HepG2 (cell line): ENCODE results near the gene NXPH4. TPM values are rescaled to one million over a fixed set of nuclear protein-coding genes. Genes with fewer than 3 reads are reported as not detected.

ENCODE experiments used
- AGO2 ChIP-seq: fragments of 200-400 bp; formaldehyde crosslinking; optimal IDR thresholded peaks from 2 replicates; pipeline ENCODE3; 2017; ENCODE audit warnings: mild to moderate bottlenecking, low read depth, low read length, moderate library complexity
- AHR ChIP-seq: IDR thresholded peaks from 2 replicates; pipeline ENCODE4 v1.6.1; 2018; ENCODE audit warnings: missing genetic modification reagents, missing compliant biosample characterization
- BRD4 ChIP-seq: sonication (generic); formaldehyde crosslinking; IDR thresholded peaks from 2 replicates; pipeline ENCODE4 v1.4.0; 2020; ENCODE audit warnings: missing genetic modification reagents
- CEBPG ChIP-seq: IDR thresholded peaks from 2 replicates; pipeline ENCODE4 v1.6.1; 2016
- CREM ChIP-seq, 2 experiments: sonication (generic) in 1 of 2; formaldehyde crosslinking in 1 of 2; IDR thresholded peaks; 2 replicates each; pipeline versions ENCODE4 v1.4.0 to v1.6.1; 2016 to 2020; ENCODE audit warnings: antibody characterized with exemption in 1 of 2, mild to moderate bottlenecking in 1 of 2, missing genetic modification reagents in 1 of 2
- KDM3A ChIP-seq: IDR thresholded peaks from 2 replicates; pipeline ENCODE4 v1.6.1; 2018; ENCODE audit warnings: low read depth, missing compliant biosample characterization
- MIXL1 ChIP-seq: IDR thresholded peaks from 2 replicates; pipeline ENCODE4 v1.6.1; 2016
- NPAS2 ChIP-seq: sonication (generic); formaldehyde crosslinking; IDR thresholded peaks from 2 replicates; pipeline ENCODE4 v1.8.0; 2022; ENCODE audit warnings: mild to moderate bottlenecking, missing genetic modification reagents, borderline replicate concordance
- RXRB ChIP-seq: IDR thresholded peaks from 2 replicates; pipeline ENCODE4 v1.6.1; 2016; ENCODE audit warnings: borderline replicate concordance, missing genetic modification reagents, missing compliant biosample characterization
- SPEN ChIP-seq: sonication (generic); formaldehyde crosslinking; IDR thresholded peaks from 2 replicates; pipeline ENCODE4 v1.5.1; 2020; ENCODE audit warnings: low read depth, mild to moderate bottlenecking, missing genetic modification reagents
- TGIF2 ChIP-seq: IDR thresholded peaks from 2 replicates; pipeline ENCODE4 v1.6.1; 2016; ENCODE audit warnings: control low read depth, missing compliant biosample characterization
- TOPORS ChIP-seq: sonication (generic); formaldehyde crosslinking; IDR thresholded peaks from 2 replicates; pipeline ENCODE4 v1.8.0; 2023; ENCODE audit warnings: mild to moderate bottlenecking, missing genetic modification reagents
- ZBTB21 ChIP-seq: sonication (generic); formaldehyde crosslinking; IDR thresholded peaks from 2 replicates; pipeline ENCODE4 v1.4.0; 2020; ENCODE audit warnings: missing genetic modification reagents
- ZBTB38 ChIP-seq: sonication (generic); formaldehyde crosslinking; IDR thresholded peaks from 2 replicates; pipeline ENCODE4 v1.5.1; 2020; ENCODE audit warnings: mild to moderate bottlenecking, missing genetic modification reagents
- ZBTB7B ChIP-seq: sonication (generic); formaldehyde crosslinking; IDR thresholded peaks from 2 replicates; pipeline ENCODE4 v1.4.0; 2020; ENCODE audit warnings: missing genetic modification reagents
- ZFX ChIP-seq: sonication (generic); formaldehyde crosslinking; IDR thresholded peaks from 2 replicates; pipeline ENCODE4 v1.4.0; 2020; ENCODE audit warnings: mild to moderate bottlenecking, low read depth, missing genetic modification reagents, moderate library complexity
- ZNF260 ChIP-seq: sonication (generic); formaldehyde crosslinking; IDR thresholded peaks from 2 replicates; pipeline ENCODE4 v1.4.0; 2020; ENCODE audit warnings: missing genetic modification reagents, low read depth, mild to moderate bottlenecking, borderline replicate concordance
- ZNF292 ChIP-seq: sonication (generic); formaldehyde crosslinking; IDR thresholded peaks from 2 replicates; pipeline ENCODE4 v1.8.1; 2022; ENCODE audit warnings: mild to moderate bottlenecking, low read depth, missing genetic modification reagents, borderline replicate concordance
- ZNF333 ChIP-seq: sonication (generic); formaldehyde crosslinking; IDR thresholded peaks from 2 replicates; pipeline ENCODE4 v1.4.0; 2020; ENCODE audit warnings: mild to moderate bottlenecking, missing genetic modification reagents, borderline replicate concordance
- ZNF768 ChIP-seq: sonication (generic); formaldehyde crosslinking; IDR thresholded peaks from 2 replicates; pipeline ENCODE4 v1.4.0; 2020; ENCODE audit warnings: missing genetic modification reagents
- polyA plus RNA-seq, 8 experiments: library from polyadenylated mRNA; depleted of rRNA in 3 of 8; stranded (reverse) in 7 of 8; unstranded in 1 of 8; fragments of >200 nt; fragmentation: Illumina TruSeq in 4 of 8; extraction: Trizol in 4 of 8; gene quantifications; 2 replicates each; pipeline versions ENCODE4 v1.2.1 to v1.2.3, GENCODE V29; 2011 to 2016; ENCODE audit warnings: low read depth in 4 of 8, missing spikeins in 1 of 8, mixed read lengths in 1 of 8; ENCODE audit not compliant: insufficient read depth in 1 of 8
- total RNA-seq, 5 experiments: library from RNA; depleted of rRNA; stranded (reverse); fragments of >200 nt; fragmentation: Illumina TruSeq; extraction: Trizol; gene quantifications; 2 replicates each; pipeline ENCODE4 v1.2.3, GENCODE V29; 2016; ENCODE audit warnings: low read depth in 1 of 5
- TF ChIP-seq, protein P1 (sequence below), 2 experiments: fragments of 450-650 bp in 1 of 2; sonication (generic) in 1 of 2; formaldehyde crosslinking in 1 of 2; IDR thresholded peaks; 2 replicates each; pipeline versions ENCODE4 v1.6.1 to v1.8.0; 2016 to 2022; ENCODE audit warnings: antibody characterized with exemption in 1 of 2, mild to moderate bottlenecking in 1 of 2, missing genetic modification reagents in 1 of 2
- TF ChIP-seq, protein P2 (sequence below): sonication (generic); formaldehyde crosslinking; IDR thresholded peaks from 2 replicates; pipeline ENCODE4 v1.4.0; 2020; ENCODE audit warnings: low read depth, mild to moderate bottlenecking, missing genetic modification reagents

The NXPH4 gene
- total and polyA plus RNA-seq, 2 of the 13 experiments (the other 11 are each of a cell fraction or from before 2014, with no cell fraction given): 0.13 TPM; not detected in 1

DNA sequence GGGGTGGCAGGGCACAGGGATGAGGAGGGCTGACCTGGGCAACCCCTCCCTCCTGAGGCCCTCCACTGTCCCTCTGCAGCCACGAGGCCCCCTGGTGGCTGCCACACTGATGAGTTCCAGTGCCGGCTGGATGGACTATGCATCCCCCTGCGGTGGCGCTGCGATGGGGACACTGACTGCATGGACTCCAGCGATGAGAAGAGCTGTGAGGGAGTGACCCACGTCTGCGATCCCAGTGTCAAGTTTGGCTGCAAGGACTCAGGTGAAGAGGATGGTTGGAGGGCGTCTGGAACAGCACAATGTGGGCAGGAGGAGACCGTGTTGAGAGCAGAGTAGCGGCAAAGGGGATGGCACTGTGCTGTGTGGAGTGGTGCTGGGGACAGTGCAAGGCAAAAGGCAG is 43.5 kb upstream of the NXPH4 start (continued):
- 0 out of 2 replicates have a peak, but pooled peaks have one; percentile 25 for TF ChIP-seq ZNF768
- no peak for TF ChIP-seq ZNF292 (CRISPR knock-in tag)
- TF ChIP-seq, protein P1, sequence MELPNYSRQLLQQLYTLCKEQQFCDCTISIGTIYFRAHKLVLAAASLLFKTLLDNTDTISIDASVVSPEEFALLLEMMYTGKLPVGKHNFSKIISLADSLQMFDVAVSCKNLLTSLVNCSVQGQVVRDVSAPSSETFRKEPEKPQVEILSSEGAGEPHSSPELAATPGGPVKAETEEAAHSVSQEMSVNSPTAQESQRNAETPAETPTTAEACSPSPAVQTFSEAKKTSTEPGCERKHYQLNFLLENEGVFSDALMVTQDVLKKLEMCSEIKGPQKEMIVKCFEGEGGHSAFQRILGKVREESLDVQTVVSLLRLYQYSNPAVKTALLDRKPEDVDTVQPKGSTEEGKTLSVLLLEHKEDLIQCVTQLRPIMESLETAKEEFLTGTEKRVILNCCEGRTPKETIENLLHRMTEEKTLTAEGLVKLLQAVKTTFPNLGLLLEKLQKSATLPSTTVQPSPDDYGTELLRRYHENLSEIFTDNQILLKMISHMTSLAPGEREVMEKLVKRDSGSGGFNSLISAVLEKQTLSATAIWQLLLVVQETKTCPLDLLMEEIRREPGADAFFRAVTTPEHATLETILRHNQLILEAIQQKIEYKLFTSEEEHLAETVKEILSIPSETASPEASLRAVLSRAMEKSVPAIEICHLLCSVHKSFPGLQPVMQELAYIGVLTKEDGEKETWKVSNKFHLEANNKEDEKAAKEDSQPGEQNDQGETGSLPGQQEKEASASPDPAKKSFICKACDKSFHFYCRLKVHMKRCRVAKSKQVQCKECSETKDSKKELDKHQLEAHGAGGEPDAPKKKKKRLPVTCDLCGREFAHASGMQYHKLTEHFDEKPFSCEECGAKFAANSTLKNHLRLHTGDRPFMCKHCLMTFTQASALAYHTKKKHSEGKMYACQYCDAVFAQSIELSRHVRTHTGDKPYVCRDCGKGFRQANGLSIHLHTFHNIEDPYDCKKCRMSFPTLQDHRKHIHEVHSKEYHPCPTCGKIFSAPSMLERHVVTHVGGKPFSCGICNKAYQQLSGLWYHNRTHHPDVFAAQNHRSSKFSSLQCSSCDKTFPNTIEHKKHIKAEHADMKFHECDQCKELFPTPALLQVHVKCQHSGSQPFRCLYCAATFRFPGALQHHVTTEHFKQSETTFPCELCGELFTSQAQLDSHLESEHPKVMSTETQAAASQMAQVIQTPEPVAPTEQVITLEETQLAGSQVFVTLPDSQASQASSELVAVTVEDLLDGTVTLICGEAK (IDR thresholded peaks at IDR 0.05): no peak
- TF ChIP-seq, protein P1 (CRISPR knock-in tag; IDR thresholded peaks at IDR 0.05): no peak
- TF ChIP-seq RXRB (CRISPR knock-in tag): 0 out of 2 replicates have a peak, but pooled peaks have one; percentile 15
- no peak for TF ChIP-seq ZNF260 (CRISPR knock-in tag)
- TF ChIP-seq CREM (IDR thresholded peaks at IDR 0.05): no peak
- no peak for TF ChIP-seq CREM (CRISPR knock-in tag; IDR thresholded peaks at IDR 0.05)
- TF ChIP-seq, protein P2, sequence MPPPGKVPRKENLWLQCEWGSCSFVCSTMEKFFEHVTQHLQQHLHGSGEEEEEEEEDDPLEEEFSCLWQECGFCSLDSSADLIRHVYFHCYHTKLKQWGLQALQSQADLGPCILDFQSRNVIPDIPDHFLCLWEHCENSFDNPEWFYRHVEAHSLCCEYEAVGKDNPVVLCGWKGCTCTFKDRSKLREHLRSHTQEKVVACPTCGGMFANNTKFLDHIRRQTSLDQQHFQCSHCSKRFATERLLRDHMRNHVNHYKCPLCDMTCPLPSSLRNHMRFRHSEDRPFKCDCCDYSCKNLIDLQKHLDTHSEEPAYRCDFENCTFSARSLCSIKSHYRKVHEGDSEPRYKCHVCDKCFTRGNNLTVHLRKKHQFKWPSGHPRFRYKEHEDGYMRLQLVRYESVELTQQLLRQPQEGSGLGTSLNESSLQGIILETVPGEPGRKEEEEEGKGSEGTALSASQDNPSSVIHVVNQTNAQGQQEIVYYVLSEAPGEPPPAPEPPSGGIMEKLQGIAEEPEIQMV (CRISPR knock-in tag): no peak
- 0 out of 2 replicates have a peak, but pooled peaks have one; percentile 24 for TF ChIP-seq MIXL1 (CRISPR knock-in tag)
- TF ChIP-seq ZFX (CRISPR knock-in tag): peak; percentile 38; the same call in 1 of the 2 replicates
- TF ChIP-seq TGIF2 (CRISPR knock-in tag): peak; percentile 39; the same call in 1 of the 2 replicates
- TF ChIP-seq CEBPG: 0 out of 2 replicates have a peak, but pooled peaks have one; percentile 4
- TF ChIP-seq AGO2: peak; percentile 19
- TF ChIP-seq ZBTB7B (CRISPR knock-in tag): 0 out of 2 replicates have a peak, but pooled peaks have one; percentile 33
- TF ChIP-seq ZBTB21 (CRISPR knock-in tag): no peak
- no peak for TF ChIP-seq NPAS2
- TF ChIP-seq SPEN (CRISPR knock-in tag): 0 out of 2 replicates have a peak, but pooled peaks have one; percentile 43
- TF ChIP-seq BRD4 (CRISPR knock-in tag): no peak
- TF ChIP-seq AHR (CRISPR knock-in tag): no peak
- peak; percentile 77 for TF ChIP-seq ZBTB38 (CRISPR knock-in tag)
- no peak for TF ChIP-seq TOPORS
- no peak for TF ChIP-seq ZNF333
- peak; percentile 69; the same call in 1 of the 2 replicates for TF ChIP-seq KDM3A
